WTC11 (cell line): ENCODE measurements around the gene SHPK. TPM values are rescaled to one million over a fixed set of nuclear protein-coding genes. Genes with fewer than 3 reads are reported as not detected.

Source experiments
- ATAC-seq: fragments of 200-7000 bp; cut with Tn5 transposase; 2 replicates; pipeline ENCODE4 v1.10.0; 2021; ENCODE audit warnings: mild to moderate bottlenecking, moderate library complexity
- CTCF ChIA-PET: fragments of 300-600 bp; sonication (Branson Sonifier 250); formaldehyde crosslinking; loops from one replicate; lab custom pipeline; 2021; ENCODE audit warnings: antibody characterized with exemption; lab: Charles Lee
- POLR2A ChIA-PET: fragments of 350-600 bp; sonication (Branson Sonifier 250); formaldehyde crosslinking; loops from one replicate; lab custom pipeline; 2021; ENCODE audit warnings: antibody characterized with exemption; lab: Charles Lee
- DNase-seq: peaks from one replicate; pipeline ENCODE4 v3.0.0; 2021; ENCODE audit warnings: low spot score
- H3K27ac Mint-ChIP-seq: 2 replicates; pipeline ENCODE4 v1.8.0; 2021; ENCODE audit warnings: mixed read lengths
- H3K27me3 Mint-ChIP-seq: 2 replicates; pipeline ENCODE4 v1.8.0; 2021; ENCODE audit warnings: low read depth, mild to moderate bottlenecking, moderate library complexity, mixed read lengths
- H3K36me3 Mint-ChIP-seq: 2 replicates; pipeline ENCODE4 v1.8.0; 2021; ENCODE audit warnings: mixed read lengths
- H3K4me1 Mint-ChIP-seq: 2 replicates; pipeline ENCODE4 v1.8.0; 2022; ENCODE audit warnings: mixed read lengths
- H3K4me3 Mint-ChIP-seq: 2 replicates; pipeline ENCODE4 v1.8.0; 2021; ENCODE audit warnings: mild to moderate bottlenecking, moderate library complexity, mixed read lengths
- H3K9me3 Mint-ChIP-seq: 2 replicates; pipeline ENCODE4 v1.8.0; 2021; ENCODE audit warnings: mixed read lengths
- CREM ChIP-seq: sonication (generic); formaldehyde crosslinking; IDR thresholded peaks from 2 replicates; pipeline ENCODE4 v1.8.1; 2022; ENCODE audit warnings: mild to moderate bottlenecking, missing genetic modification reagents, moderate library complexity
- GTF2I ChIP-seq: fragments of 250-450 bp; sonication (Bioruptor Pico); conservative IDR thresholded peaks from 2 replicates; pipeline ENCODE4 v1.4.0; 2021; ENCODE audit warnings: mild to moderate bottlenecking
- HMGA2 ChIP-seq: fragments of 250-450 bp; sonication (Bioruptor Pico); IDR thresholded peaks from 2 replicates; pipeline ENCODE4 v1.4.0; 2021; ENCODE audit warnings: mild to moderate bottlenecking, moderate library complexity
- NR2C2 ChIP-seq: sonication (generic); formaldehyde crosslinking; IDR thresholded peaks from 2 replicates; pipeline ENCODE4 v1.8.0; 2022; ENCODE audit warnings: mild to moderate bottlenecking, missing genetic modification reagents
- OVOL2 ChIP-seq: fragments of 250-450 bp; sonication (Bioruptor Pico); IDR thresholded peaks from 2 replicates; pipeline ENCODE4 v1.9.0; 2021; ENCODE audit warnings: mild to moderate bottlenecking, borderline replicate concordance
- RORB ChIP-seq: fragments of 250-450 bp; sonication (Bioruptor Pico); IDR thresholded peaks from 2 replicates; pipeline ENCODE4 v1.9.0; 2021; ENCODE audit warnings: mild to moderate bottlenecking
- TEAD1 ChIP-seq: sonication (generic); formaldehyde crosslinking; IDR thresholded peaks from 2 replicates; pipeline ENCODE4 v1.8.0; 2022; ENCODE audit warnings: mild to moderate bottlenecking, missing genetic modification reagents
- total RNA-seq: library from RNA; stranded (reverse); gene quantifications from 3 replicates; pipeline ENCODE4 v1.2.3, GENCODE V29; 2021
- TF ChIP-seq, protein P1 (sequence below): fragments of 200-600 bp; IDR thresholded peaks from 2 replicates; pipeline ENCODE4 v1.8.0; 2022; ENCODE audit warnings: antibody characterized with exemption
- TF ChIP-seq, protein P2 (sequence below): sonication (generic); formaldehyde crosslinking; IDR thresholded peaks from 2 replicates; pipeline ENCODE4 v1.8.0; 2022; ENCODE audit warnings: mild to moderate bottlenecking, missing genetic modification reagents
- TF ChIP-seq, protein P3 (sequence below): sonication (generic); formaldehyde crosslinking; IDR thresholded peaks from 2 replicates; pipeline ENCODE4 v1.8.1; 2023; ENCODE audit warnings: mild to moderate bottlenecking, missing genetic modification reagents, moderate library complexity
- TF ChIP-seq, protein P4 (sequence below): sonication (generic); formaldehyde crosslinking; IDR thresholded peaks from 2 replicates; pipeline ENCODE4 v1.8.1; 2022; ENCODE audit warnings: low read depth, missing genetic modification reagents, borderline replicate concordance
- TF ChIP-seq, protein P5 (sequence below): sonication (generic); formaldehyde crosslinking; IDR thresholded peaks from 2 replicates; pipeline ENCODE4 v1.8.0; 2023; ENCODE audit warnings: missing genetic modification reagents
- TF ChIP-seq, protein P6 (sequence below): sonication (generic); formaldehyde crosslinking; IDR thresholded peaks from 2 replicates; pipeline ENCODE4 v1.8.1; 2022; ENCODE audit warnings: mild to moderate bottlenecking, moderate library complexity, missing genetic modification reagents

The SHPK gene
- total RNA-seq, 1 experiment from 2014 or later, result 29.2 TPM

DNA sequence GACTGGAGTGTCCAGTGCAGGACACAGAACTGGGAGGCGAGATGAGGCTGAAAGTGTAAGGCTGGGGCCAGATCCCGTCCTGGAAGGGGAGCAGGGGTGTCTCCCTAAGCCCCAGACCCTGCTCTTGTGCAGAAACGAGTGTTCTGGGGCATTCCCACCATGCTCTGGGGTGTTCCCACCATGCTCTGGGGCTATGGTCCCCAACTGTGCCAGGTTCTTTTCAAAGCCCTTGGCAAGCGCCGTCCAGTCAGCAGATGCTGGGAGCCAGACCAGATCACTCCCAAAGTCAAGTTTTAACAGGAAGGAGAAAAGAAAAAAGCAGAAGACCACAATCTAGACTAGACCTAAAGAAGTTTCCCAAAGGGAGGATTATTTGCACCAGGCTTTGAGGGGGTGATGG lies 29.8 kb upstream of the SHPK start:
- peaks cover 20% of the 10 kb centered on the region for H3K4me1 Mint-ChIP-seq
- peak overlapping the region; percentile 69; the same call in 1 of the 2 replicates for H3K27ac Mint-ChIP-seq
- H3K4me3 Mint-ChIP-seq, result peak overlapping the region; percentile 99
- no peaks in the 10 kb centered on the region for H3K27me3 Mint-ChIP-seq
- TF ChIP-seq, protein P1, sequence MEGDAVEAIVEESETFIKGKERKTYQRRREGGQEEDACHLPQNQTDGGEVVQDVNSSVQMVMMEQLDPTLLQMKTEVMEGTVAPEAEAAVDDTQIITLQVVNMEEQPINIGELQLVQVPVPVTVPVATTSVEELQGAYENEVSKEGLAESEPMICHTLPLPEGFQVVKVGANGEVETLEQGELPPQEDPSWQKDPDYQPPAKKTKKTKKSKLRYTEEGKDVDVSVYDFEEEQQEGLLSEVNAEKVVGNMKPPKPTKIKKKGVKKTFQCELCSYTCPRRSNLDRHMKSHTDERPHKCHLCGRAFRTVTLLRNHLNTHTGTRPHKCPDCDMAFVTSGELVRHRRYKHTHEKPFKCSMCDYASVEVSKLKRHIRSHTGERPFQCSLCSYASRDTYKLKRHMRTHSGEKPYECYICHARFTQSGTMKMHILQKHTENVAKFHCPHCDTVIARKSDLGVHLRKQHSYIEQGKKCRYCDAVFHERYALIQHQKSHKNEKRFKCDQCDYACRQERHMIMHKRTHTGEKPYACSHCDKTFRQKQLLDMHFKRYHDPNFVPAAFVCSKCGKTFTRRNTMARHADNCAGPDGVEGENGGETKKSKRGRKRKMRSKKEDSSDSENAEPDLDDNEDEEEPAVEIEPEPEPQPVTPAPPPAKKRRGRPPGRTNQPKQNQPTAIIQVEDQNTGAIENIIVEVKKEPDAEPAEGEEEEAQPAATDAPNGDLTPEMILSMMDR, result no peak
- TF ChIP-seq, protein P2, sequence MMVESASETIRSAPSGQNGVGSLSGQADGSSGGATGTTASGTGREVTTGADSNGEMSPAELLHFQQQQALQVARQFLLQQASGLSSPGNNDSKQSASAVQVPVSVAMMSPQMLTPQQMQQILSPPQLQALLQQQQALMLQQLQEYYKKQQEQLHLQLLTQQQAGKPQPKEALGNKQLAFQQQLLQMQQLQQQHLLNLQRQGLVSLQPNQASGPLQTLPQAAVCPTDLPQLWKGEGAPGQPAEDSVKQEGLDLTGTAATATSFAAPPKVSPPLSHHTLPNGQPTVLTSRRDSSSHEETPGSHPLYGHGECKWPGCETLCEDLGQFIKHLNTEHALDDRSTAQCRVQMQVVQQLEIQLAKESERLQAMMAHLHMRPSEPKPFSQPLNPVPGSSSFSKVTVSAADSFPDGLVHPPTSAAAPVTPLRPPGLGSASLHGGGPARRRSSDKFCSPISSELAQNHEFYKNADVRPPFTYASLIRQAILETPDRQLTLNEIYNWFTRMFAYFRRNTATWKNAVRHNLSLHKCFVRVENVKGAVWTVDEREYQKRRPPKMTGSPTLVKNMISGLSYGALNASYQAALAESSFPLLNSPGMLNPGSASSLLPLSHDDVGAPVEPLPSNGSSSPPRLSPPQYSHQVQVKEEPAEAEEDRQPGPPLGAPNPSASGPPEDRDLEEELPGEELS (CRISPR knock-in tag), result no peak
- no peak for TF ChIP-seq NR2C2
- TF ChIP-seq, all 79 proteins: peak for 0
- ChIA-PET POLR2A (interaction anchor here (1.7 kb wide), 1 partner anchor 58 kb away, joined by 4 read pairs; the partner anchor contains the start of gene HASPIN), CTCF (interaction anchor here (1.3 kb wide), 1 partner anchor 18 kb away, joined by 3 read pairs; no protein-coding TSS in a partner anchor)
- DNase-seq (no peak), ATAC-seq (no peak)
- H3K9me3 Mint-ChIP-seq, result no peaks in the 10 kb centered on the region
- peaks cover 18% of the 10 kb centered on the region for H3K36me3 Mint-ChIP-seq

DNA sequence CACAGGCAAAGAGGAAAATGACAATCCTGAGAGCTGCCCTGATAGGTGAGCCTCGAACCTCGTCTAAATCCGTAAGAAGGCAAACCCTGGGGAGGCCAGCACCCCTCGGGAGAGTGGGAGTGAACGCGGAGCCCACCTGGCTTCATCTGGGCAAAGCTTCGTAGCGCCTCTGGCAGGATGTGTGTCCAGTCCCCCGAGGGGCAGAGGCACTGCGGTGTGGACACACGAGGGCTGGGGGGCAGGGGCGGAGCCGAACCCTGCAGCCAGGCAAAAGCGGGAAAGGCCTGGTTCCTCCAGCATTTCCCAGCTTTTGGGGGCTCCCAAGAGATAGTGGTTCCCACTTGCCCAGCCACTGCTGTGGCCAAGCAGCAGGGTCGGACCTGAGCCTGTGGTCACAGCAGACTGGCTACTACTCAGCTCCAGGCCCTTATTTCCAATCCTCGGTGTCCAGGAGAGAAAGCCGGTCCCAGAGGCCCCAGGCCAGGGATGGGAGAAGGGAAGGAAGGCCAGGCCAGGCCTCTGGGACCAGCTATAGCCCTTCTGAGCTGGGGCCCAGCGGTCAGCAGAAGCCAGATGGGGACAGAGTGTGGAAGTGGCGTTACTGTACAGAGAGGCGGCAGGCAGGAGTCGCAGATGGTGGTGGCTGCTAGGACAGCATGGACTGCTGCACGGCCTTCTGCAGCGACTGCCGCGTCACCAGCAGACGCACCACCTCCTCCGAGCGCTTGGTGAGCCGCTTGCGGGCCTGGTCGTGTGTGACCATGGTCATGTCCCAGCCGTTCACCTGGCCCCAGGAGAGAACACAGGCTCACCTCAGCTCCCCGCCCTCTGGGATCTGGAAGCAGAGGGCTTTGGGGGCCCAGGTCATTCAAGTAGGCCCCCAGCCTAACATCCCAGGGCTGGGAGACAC lies 27.3 kb upstream of the SHPK start:
- POLR2A ChIA-PET, result interaction anchor here (0.6 kb wide), 1 partner anchor 449 kb away, joined by 3 read pairs; no protein-coding TSS in a partner anchor
- no peak for DNase-seq
- TF ChIP-seq, protein P3, sequence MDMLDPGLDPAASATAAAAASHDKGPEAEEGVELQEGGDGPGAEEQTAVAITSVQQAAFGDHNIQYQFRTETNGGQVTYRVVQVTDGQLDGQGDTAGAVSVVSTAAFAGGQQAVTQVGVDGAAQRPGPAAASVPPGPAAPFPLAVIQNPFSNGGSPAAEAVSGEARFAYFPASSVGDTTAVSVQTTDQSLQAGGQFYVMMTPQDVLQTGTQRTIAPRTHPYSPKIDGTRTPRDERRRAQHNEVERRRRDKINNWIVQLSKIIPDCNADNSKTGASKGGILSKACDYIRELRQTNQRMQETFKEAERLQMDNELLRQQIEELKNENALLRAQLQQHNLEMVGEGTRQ (CRISPR knock-in tag), result no peak
- TF ChIP-seq TEAD1 (CRISPR knock-in tag), result no peak
- TF ChIP-seq OVOL2, result no peak
- TF ChIP-seq RORB (CRISPR knock-in tag), result no peak
- TF ChIP-seq, protein P4, sequence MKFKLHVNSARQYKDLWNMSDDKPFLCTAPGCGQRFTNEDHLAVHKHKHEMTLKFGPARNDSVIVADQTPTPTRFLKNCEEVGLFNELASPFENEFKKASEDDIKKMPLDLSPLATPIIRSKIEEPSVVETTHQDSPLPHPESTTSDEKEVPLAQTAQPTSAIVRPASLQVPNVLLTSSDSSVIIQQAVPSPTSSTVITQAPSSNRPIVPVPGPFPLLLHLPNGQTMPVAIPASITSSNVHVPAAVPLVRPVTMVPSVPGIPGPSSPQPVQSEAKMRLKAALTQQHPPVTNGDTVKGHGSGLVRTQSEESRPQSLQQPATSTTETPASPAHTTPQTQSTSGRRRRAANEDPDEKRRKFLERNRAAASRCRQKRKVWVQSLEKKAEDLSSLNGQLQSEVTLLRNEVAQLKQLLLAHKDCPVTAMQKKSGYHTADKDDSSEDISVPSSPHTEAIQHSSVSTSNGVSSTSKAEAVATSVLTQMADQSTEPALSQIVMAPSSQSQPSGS, result no peak
- TF ChIP-seq, protein P5, sequence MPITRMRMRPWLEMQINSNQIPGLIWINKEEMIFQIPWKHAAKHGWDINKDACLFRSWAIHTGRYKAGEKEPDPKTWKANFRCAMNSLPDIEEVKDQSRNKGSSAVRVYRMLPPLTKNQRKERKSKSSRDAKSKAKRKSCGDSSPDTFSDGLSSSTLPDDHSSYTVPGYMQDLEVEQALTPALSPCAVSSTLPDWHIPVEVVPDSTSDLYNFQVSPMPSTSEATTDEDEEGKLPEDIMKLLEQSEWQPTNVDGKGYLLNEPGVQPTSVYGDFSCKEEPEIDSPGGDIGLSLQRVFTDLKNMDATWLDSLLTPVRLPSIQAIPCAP (CRISPR knock-in tag), result no peak
- no peak for TF ChIP-seq GTF2I (CRISPR knock-in tag)
- TF ChIP-seq, protein P6, sequence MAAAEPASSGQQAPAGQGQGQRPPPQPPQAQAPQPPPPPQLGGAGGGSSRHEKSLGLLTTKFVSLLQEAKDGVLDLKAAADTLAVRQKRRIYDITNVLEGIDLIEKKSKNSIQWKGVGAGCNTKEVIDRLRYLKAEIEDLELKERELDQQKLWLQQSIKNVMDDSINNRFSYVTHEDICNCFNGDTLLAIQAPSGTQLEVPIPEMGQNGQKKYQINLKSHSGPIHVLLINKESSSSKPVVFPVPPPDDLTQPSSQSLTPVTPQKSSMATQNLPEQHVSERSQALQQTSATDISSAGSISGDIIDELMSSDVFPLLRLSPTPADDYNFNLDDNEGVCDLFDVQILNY (CRISPR knock-in tag), result no peak
- no peak for TF ChIP-seq CREM (CRISPR knock-in tag)
- no peak for TF ChIP-seq HMGA2 (CRISPR knock-in tag)
- TF ChIP-seq, all 79 proteins: peak for 0
- H3K27ac Mint-ChIP-seq, result no peak overlapping the region
- CTCF ChIA-PET, result interaction anchor here (1.1 to 1.7 kb wide), 2 partner anchors 19 to 128 kb away, joined by 3 to 7 read pairs; no protein-coding TSS in a partner anchor
- H3K4me3 Mint-ChIP-seq, result no peak overlapping the region
- H3K36me3 Mint-ChIP-seq, result peaks cover 11% of the 10 kb centered on the region; the same call in 1 of the 2 replicates
- H3K27me3 Mint-ChIP-seq, result no peaks in the 10 kb centered on the region
- H3K9me3 Mint-ChIP-seq, result no peaks in the 10 kb centered on the region
- ATAC-seq, result no peak
- peaks cover 13% of the 10 kb centered on the region for H3K4me1 Mint-ChIP-seq
